ENCODE measurements around the gene CARD11. TPM values are rescaled to one million over a fixed set of nuclear protein-coding genes. Genes with fewer than 3 reads are reported as not detected.

CARD11 gene
- total RNA-seq, 2 donors from 2014 or later = 0.87 to 2.4 TPM

GRCh38 chr7:3033581-3033980, 10.1 kb downstream of the CARD11 start:
- no peak overlapping the region for H3K4me3 ChIP-seq
- H3K36me3 ChIP-seq = no peaks in the 10 kb centered on the region
- H3K27ac ChIP-seq = no peak overlapping the region
- 66% methylated on average over 12 of the region's 12 CpGs for WGBS
- H3K27me3 ChIP-seq (replicated peaks; ENCODE audit: insufficient read depth) = no peaks in the 10 kb centered on the region
- intact Hi-C loops (cut with DNase I) = no loop called here
- H3K9me3 ChIP-seq = no peaks in the 10 kb centered on the region
- TF ChIP-seq CTCF (IDR thresholded peaks at IDR 0.05) = no peak
- TF ChIP-seq POLR2A (IDR thresholded peaks at IDR 0.05) = no peak
- TF ChIP-seq POLR2AphosphoS5 (IDR thresholded peaks at IDR 0.05) = no peak
- no peak for DNase-seq (ENCODE audit: low spot score)
- no peaks in the 10 kb centered on the region for H3K4me1 ChIP-seq (replicated peaks)

GRCh38 chr7:3033136-3033535, 10.5 kb downstream of the CARD11 start:
- 63% methylated on average over 7 of the region's 7 CpGs for WGBS
- Histone ChIP-seq H3K9me3 (no peaks in the 10 kb centered on the region), H3K36me3 (no peaks in the 10 kb centered on the region), H3K27ac (no peak overlapping the region), H3K4me3 (no peak overlapping the region), H3K4me1 (replicated peaks) (no peaks in the 10 kb centered on the region), H3K27me3 (replicated peaks; ENCODE audit: insufficient read depth) (no peaks in the 10 kb centered on the region)
- intact Hi-C loops (cut with DNase I) = no loop called here
- no peak for TF ChIP-seq POLR2AphosphoS5 (IDR thresholded peaks at IDR 0.05)
- TF ChIP-seq POLR2A (IDR thresholded peaks at IDR 0.05) = no peak
- TF ChIP-seq CTCF (IDR thresholded peaks at IDR 0.05) = no peak
- no peak for DNase-seq (ENCODE audit: low spot score)

- no peak for DNase-seq (ENCODE audit: low spot score)
- Histone ChIP-seq H3K9me3 (no peaks in the 10 kb centered on the region), H3K27ac (no peak overlapping the region), H3K27me3 (replicated peaks; ENCODE audit: insufficient read depth) (no peaks in the 10 kb centered on the region), H3K36me3 (no peaks in the 10 kb centered on the region), H3K4me1 (replicated peaks) (no peaks in the 10 kb centered on the region), H3K4me3 (no peak overlapping the region)
- intact Hi-C loops (cut with DNase I) = no loop called here
- TF ChIP-seq CTCF (IDR thresholded peaks at IDR 0.05) = no peak
- TF ChIP-seq POLR2AphosphoS5 (IDR thresholded peaks at IDR 0.05) = no peak
- TF ChIP-seq POLR2A (IDR thresholded peaks at IDR 0.05) = no peak
- WGBS = 87% methylated on average over 4 of the region's 4 CpGs
Measured at GRCh38 chr7:3032256-3032655, 11.4 kb downstream of the CARD11 start.

GRCh38 chr7:3029138-3029537, 14.5 kb downstream of the CARD11 start:
- Histone ChIP-seq H3K4me3 (no peak overlapping the region), H3K4me1 (replicated peaks) (peaks cover 5% of the 10 kb centered on the region), H3K36me3 (no peaks in the 10 kb centered on the region), H3K9me3 (no peaks in the 10 kb centered on the region), H3K27ac (no peak overlapping the region), H3K27me3 (replicated peaks; ENCODE audit: insufficient read depth) (no peaks in the 10 kb centered on the region)
- TF ChIP-seq POLR2AphosphoS5 (IDR thresholded peaks at IDR 0.05) (no peak), CTCF (IDR thresholded peaks at IDR 0.05) (no peak), POLR2A (IDR thresholded peaks at IDR 0.05) (no peak)
- WGBS = 68% methylated on average over 9 of the region's 9 CpGs
- no peak for DNase-seq (ENCODE audit: low spot score)
- intact Hi-C loops (cut with DNase I) = no loop called here

GRCh38 chr7:3028758-3029093, 14.9 kb downstream of the CARD11 start:
- no peaks in the 10 kb centered on the region for H3K9me3 ChIP-seq
- H3K4me1 ChIP-seq (replicated peaks) = peaks cover 5% of the 10 kb centered on the region
- DNase-seq (ENCODE audit: low spot score) = no peak
- H3K27me3 ChIP-seq (replicated peaks; ENCODE audit: insufficient read depth) = no peaks in the 10 kb centered on the region
- H3K36me3 ChIP-seq = no peaks in the 10 kb centered on the region
- H3K4me3 ChIP-seq = no peak overlapping the region
- WGBS = 66% methylated on average over 5 of the region's 5 CpGs
- no peak for TF ChIP-seq POLR2AphosphoS5 (IDR thresholded peaks at IDR 0.05)
- no peak for TF ChIP-seq CTCF (IDR thresholded peaks at IDR 0.05)
- TF ChIP-seq POLR2A (IDR thresholded peaks at IDR 0.05) = no peak
- H3K27ac ChIP-seq = peak overlapping the region in 1 of 2 donors; percentile 70
- intact Hi-C loops (cut with DNase I) = no loop called here
